Right lobe of liver (tissue), 6 donors: Measurements from ENCODE around the gene ARSB. TPM values are rescaled to one million over a fixed set of nuclear protein-coding genes. Genes with fewer than 3 reads are reported as not detected.

ENCODE experiments used
- ATAC-seq, 4 donors: fragments of 200-7000 bp; cut with Tn5 transposase; one replicate each; pipeline ENCODE4 v1.9.1; 2020; ENCODE audit warnings: mild to moderate bottlenecking in 4 of 4, moderate library complexity in 4 of 4
- DNase-seq, 3 donors: peaks; one replicate each; pipeline ENCODE4 v3.0.0-alpha.2; 2020
- H3K27ac ChIP-seq, 3 donors: fragments of 200-600 bp; one replicate each; pipeline ENCODE4 v1.8.0; 2022
- H3K27me3 ChIP-seq, 2 donors: fragments of 200-600 bp; one replicate each; pipeline ENCODE4 v1.8.0; 2022
- H3K36me3 ChIP-seq, 4 donors: fragments of 200-600 bp; sonication (generic) in 1 of 4; one replicate each; pipeline versions ENCODE4 v1.5.1 to v1.8.0; 2017 to 2022; ENCODE audit warnings: control low read depth in 1 of 4
- H3K4me1 ChIP-seq, 4 donors: fragments of 200-600 bp; sonication (generic) in 1 of 4; one replicate each; pipeline versions ENCODE4 v1.5.1 to v1.8.0; 2017 to 2022; ENCODE audit warnings: control low read depth in 1 of 4
- H3K4me3 ChIP-seq, 3 donors: fragments of 200-600 bp; one replicate each; pipeline ENCODE4 v1.8.0; 2022
- H3K9me3 ChIP-seq, 4 donors: fragments of 200-600 bp; sonication (generic) in 1 of 4; one replicate each; pipeline versions ENCODE4 v1.5.1 to v1.8.0; 2017 to 2022; ENCODE audit warnings: control low read depth in 1 of 4
- POLR2A ChIP-seq: fragments of 450-650 bp; IDR thresholded peaks from one replicate; pipeline ENCODE4 v1.6.1; 2017; ENCODE audit warnings: antibody characterized with exemption, mild to moderate bottlenecking
- WGBS: methylation state at CpG from one replicate; pipeline ENCODE4 v1.1.6; 2018; ENCODE audit warnings: low coverage, low lambda C conversion rate; ENCODE audit not compliant: insufficient coverage; ENCODE audit errors: missing lambda C conversion rate; 5-methylcytosine and 5-hydroxymethylcytosine counted together
- intact Hi-C, 2 donors: fragments of 100-400 bp; cut with DNase I; formaldehyde crosslinking; loops; one replicate each; pipeline versions ENCODE4 v1.11.2 to v1.14.1; 2022
- total RNA-seq, 6 experiments: library from RNA; depleted of rRNA in 2 of 6; stranded (reverse); fragments of >200 nt in 2 of 6; fragmentation: NEBNext Ultra II Directional in 3 of 6; extraction: Animal tissue kit (Norgen Biotek cat#: 25700) in 3 of 6; gene quantifications; one replicate each; pipeline versions ENCODE4 v1.1.0 to v1.2.4, GENCODE V29; 2016 to 2023
- TF ChIP-seq, protein P1 (sequence below), 4 donors: fragments of 200-600 bp in 3 of 4; fragments of 450-650 bp in 1 of 4; IDR thresholded peaks; one replicate each; pipeline versions ENCODE4 v1.5.1 to v1.8.0; 2016 to 2022; ENCODE audit warnings: antibody characterized with exemption in 4 of 4, mild to moderate bottlenecking in 2 of 4
- donor health status: DM: no; HTN: yes; CAD: no.
- donor health status: DM: no; HTN: no; CAD: no.
- donor health status: DM: no; HTN: no; CAD: no.
- donor health status: DM: no; HTN: yes; CAD: no.
- donor health status: DM: no; HTN: yes; CAD: no.

Gene ARSB
- total RNA-seq, 6 experiments from 2014 or later, result 5.0 to 11.7 (median 8.7) TPM

DNA sequence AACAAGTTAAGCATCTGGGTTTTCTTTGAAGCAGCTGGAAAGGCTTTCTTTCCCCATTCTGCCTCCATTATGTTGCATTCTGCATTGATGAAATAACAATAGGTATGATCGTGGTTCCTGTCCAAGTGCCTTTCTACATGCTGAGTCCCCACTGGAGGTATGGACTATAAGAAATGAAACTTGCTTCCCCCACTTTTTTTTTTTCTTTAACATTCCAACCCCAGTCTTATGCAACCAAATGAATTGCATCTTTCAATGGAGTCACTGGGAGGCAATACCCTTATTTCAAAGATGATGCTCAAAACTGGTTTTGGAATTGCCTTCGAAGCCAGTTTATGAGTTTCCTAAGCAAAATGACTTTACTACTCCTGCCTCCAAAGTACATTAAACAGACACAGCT is 58.9 kb downstream of the ARSB start:
- ATAC-seq (no peak), DNase-seq (no peak)
- Histone ChIP-seq H3K4me1 (no peaks in the 10 kb centered on the region), H3K9me3 (no peaks in the 10 kb centered on the region), H3K27me3 (no peaks in the 10 kb centered on the region), H3K27ac (no peak overlapping the region), H3K4me3 (no peak overlapping the region), H3K36me3 (no peaks in the 10 kb centered on the region)
- intact Hi-C loops, result no loop called here
- WGBS, result 89% methylated on average over 2 of the region's 2 CpGs
- TF ChIP-seq, protein P1, sequence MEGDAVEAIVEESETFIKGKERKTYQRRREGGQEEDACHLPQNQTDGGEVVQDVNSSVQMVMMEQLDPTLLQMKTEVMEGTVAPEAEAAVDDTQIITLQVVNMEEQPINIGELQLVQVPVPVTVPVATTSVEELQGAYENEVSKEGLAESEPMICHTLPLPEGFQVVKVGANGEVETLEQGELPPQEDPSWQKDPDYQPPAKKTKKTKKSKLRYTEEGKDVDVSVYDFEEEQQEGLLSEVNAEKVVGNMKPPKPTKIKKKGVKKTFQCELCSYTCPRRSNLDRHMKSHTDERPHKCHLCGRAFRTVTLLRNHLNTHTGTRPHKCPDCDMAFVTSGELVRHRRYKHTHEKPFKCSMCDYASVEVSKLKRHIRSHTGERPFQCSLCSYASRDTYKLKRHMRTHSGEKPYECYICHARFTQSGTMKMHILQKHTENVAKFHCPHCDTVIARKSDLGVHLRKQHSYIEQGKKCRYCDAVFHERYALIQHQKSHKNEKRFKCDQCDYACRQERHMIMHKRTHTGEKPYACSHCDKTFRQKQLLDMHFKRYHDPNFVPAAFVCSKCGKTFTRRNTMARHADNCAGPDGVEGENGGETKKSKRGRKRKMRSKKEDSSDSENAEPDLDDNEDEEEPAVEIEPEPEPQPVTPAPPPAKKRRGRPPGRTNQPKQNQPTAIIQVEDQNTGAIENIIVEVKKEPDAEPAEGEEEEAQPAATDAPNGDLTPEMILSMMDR (IDR thresholded peaks at IDR 0.05), result no peak
- no peak for TF ChIP-seq POLR2A

DNA sequence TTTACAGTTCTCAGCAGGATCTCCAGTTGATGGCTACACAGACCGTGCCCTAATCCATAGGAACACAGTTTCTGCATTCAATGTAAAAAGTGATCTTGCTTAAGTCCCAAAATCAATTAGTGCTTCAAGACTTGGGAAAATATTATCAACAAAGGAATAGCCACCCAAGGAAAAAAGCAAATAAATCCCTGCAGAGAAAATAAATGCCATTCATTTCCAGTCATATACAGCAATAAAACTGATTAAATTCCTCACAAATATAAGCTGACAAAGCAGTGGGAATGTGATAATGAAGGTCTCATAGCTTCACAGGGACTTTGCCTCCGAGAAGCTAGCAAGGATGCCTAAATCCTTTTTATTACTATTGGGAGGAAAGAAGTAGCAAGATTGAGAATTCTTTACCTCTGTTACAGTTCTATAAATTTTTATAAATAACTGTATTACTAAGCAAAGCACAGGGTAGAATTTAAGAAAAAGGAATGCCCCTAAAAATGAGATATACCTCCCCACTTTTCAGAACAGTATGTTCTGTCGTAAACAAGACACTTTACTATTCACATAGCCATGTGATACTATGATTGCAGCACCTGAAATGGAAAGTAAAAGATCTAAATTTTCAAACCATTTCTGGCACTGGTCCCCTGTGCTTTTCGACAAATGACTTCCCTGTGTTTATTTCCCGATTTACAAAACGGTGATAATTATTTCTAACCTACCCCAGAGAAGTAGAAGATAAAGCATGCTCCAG is 59.8 kb downstream of the ARSB start:
- DNase-seq (no peak), ATAC-seq (no peak)
- Histone ChIP-seq H3K4me1 (no peaks in the 10 kb centered on the region), H3K9me3 (no peaks in the 10 kb centered on the region), H3K27me3 (no peaks in the 10 kb centered on the region), H3K27ac (no peak overlapping the region), H3K4me3 (no peak overlapping the region), H3K36me3 (no peaks in the 10 kb centered on the region)
- WGBS, result 88% methylated on average over 6 of the region's 6 CpGs
- no peak for TF ChIP-seq POLR2A
- TF ChIP-seq, protein P1 (IDR thresholded peaks at IDR 0.05), result no peak
- intact Hi-C loops, result no loop called here

DNA sequence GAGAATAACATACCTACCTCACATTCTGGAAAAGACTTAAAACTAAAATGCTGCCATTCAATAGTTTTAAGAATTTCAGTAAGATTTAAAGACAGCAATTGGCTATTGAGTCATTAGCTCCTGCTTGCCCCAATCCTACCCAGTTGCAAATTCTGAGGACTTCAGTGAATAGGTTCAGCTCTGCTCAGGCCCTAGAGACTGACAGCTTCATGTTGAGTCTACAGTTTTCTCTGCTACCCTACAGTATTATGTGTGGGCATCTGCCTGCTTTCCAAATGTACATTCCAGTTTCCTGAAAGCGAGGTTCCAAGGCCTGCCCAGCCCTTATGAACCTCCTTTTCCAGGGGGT is 61.5 kb downstream of the ARSB start:
- DNase-seq (no peak), ATAC-seq (no peak)
- TF ChIP-seq, protein P1 (IDR thresholded peaks at IDR 0.05), result no peak
- no peak for TF ChIP-seq POLR2A
- Histone ChIP-seq H3K4me3 (no peak overlapping the region), H3K9me3 (no peaks in the 10 kb centered on the region), H3K27ac (no peak overlapping the region), H3K27me3 (no peaks in the 10 kb centered on the region), H3K4me1 (no peaks in the 10 kb centered on the region), H3K36me3 (no peaks in the 10 kb centered on the region)
- intact Hi-C loops, result no loop called here
- WGBS, result 100% methylated on average over 1 of the region's 1 CpG

DNA sequence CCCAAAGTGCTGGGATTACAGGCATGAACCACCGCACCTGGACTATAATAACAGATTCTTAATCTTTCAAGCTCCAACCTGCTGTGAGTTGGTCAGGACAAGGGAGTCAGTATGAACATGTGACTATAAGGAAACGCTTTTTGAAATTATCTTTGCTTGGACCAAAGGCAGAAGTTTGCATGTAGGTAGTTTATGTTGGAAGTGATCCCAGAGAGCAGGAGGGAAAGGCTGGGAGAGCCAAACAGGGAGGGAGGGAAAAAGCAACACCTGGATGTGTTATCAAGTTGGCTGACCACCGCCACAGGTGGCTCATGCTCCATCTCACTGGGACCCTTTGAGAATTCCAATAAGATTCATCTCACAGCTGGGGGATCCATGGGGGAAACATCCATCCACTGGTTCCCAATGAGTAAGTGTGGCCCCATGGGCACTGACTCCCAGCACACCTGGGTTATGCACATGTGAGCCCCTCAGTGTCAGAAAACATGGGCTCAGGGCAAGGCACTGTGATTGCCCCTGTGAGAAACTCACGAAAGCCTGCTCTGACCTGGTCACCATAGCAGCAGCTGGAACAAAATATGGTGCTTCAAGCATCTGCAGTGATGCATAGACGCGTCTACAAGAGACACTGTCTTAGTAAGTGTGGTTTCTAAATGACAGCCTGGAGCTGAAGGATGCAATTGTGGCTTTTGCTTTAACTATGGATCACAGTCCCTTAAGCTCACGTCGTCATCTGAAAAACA is 62.1 kb downstream of the ARSB start:
- Histone ChIP-seq H3K4me3 (no peak overlapping the region), H3K27me3 (no peaks in the 10 kb centered on the region), H3K9me3 (no peaks in the 10 kb centered on the region), H3K27ac (no peak overlapping the region), H3K4me1 (no peaks in the 10 kb centered on the region), H3K36me3 (no peaks in the 10 kb centered on the region)
- intact Hi-C loops, result no loop called here
- TF ChIP-seq, protein P1 (IDR thresholded peaks at IDR 0.05), result no peak
- no peak for TF ChIP-seq POLR2A
- DNase-seq (no peak), ATAC-seq (no peak)
- WGBS, result 84% methylated on average over 6 of the region's 8 CpGs
